GF-D8 (cell line): ENCODE results near the gene PTGR1.
A peak's percentile ranks its signal among the peaks of the same experiment; 100 is the strongest.
"Not testable (repeated sequence)": the region's sequence is repeated elsewhere in the genome, so short reads cannot be mapped to it uniquely, and the experiment has no call there.

Experiments used
- DNase-seq: peaks from one replicate; lab custom pipeline; 2025; lab: John Stamatoyannopoulos, UW

Gene PTGR1

GRCh38 chr9:111613436-111614040 lies 14.1 kb upstream of the PTGR1 start:
- no peak for DNase-seq

- DNase-seq = no peak
Observed at GRCh38 chr9:111610845-111611244, 11.4 kb upstream of the PTGR1 start.

GRCh38 chr9:111610149-111610548 lies 10.7 kb upstream of the PTGR1 start:
- no peak for DNase-seq

GRCh38 chr9:111605041-111605559 lies 5.7 kb upstream of the PTGR1 start:
- DNase-seq = no peak

- no peak for DNase-seq
Observed at GRCh38 chr9:111604054-111604615, 4.7 kb upstream of the PTGR1 start.

GRCh38 chr9:111603041-111603440 lies 3.6 kb upstream of the PTGR1 start:
- DNase-seq = no peak

GRCh38 chr9:111601237-111602018 lies 2.0 kb upstream of the PTGR1 start:
- DNase-seq = no peak

- DNase-seq = no peak
Observed at GRCh38 chr9:111599955-111600343, 502 bp upstream of the PTGR1 start.

GRCh38 chr9:111598733-111599091 lies 735 bp downstream of the PTGR1 start:
- DNase-seq = no peak

GRCh38 chr9:111597852-111598732 lies 1.4 kb downstream of the PTGR1 start:
- peak; percentile 40 for DNase-seq

GRCh38 chr9:111588846-111589245 lies 10.6 kb downstream of the PTGR1 start:
- no peak for DNase-seq

GRCh38 chr9:111586378-111586777 lies 13.1 kb downstream of the PTGR1 start:
- DNase-seq = no peak

- no peak for DNase-seq
Observed at GRCh38 chr9:111582888-111583287, 16.6 kb downstream of the PTGR1 start.

- DNase-seq = no peak
Observed at GRCh38 chr9:111572950-111573604, 26.4 kb downstream of the PTGR1 start.

- DNase-seq = not testable (repeated sequence)
Observed at GRCh38 chr9:111568127-111568526, 31.3 kb downstream of the PTGR1 start.

GRCh38 chr9:111566234-111566633 lies 33.2 kb downstream of the PTGR1 start:
- DNase-seq = no peak

- no peak for DNase-seq
Observed at GRCh38 chr9:111561165-111561719, 38.2 kb downstream of the PTGR1 start.

- DNase-seq = no peak
Observed at GRCh38 chr9:111559000-111559610, 40.3 kb downstream of the PTGR1 start.

- DNase-seq = not testable (repeated sequence)
Observed at GRCh38 chr9:111555425-111555824, 44.0 kb downstream of the PTGR1 start.

GRCh38 chr9:111548623-111549022 lies 50.8 kb downstream of the PTGR1 start:
- DNase-seq = no peak
